HG02571 (cell line): Measurements from ENCODE around the gene FAM209B.
"Not testable (repeated sequence)": the region's sequence is repeated elsewhere in the genome, so short reads cannot be mapped to it uniquely, and the experiment has no call there.

Experiments
- ATAC-seq: cut with Tn5 transposase; IDR thresholded peaks from one replicate; pipeline ENCODE4 v1.9.1; 2021; ENCODE audit warnings: mild to moderate bottlenecking, moderate library complexity; ENCODE audit not compliant: unreplicated experiment

FAM209B gene

DNA sequence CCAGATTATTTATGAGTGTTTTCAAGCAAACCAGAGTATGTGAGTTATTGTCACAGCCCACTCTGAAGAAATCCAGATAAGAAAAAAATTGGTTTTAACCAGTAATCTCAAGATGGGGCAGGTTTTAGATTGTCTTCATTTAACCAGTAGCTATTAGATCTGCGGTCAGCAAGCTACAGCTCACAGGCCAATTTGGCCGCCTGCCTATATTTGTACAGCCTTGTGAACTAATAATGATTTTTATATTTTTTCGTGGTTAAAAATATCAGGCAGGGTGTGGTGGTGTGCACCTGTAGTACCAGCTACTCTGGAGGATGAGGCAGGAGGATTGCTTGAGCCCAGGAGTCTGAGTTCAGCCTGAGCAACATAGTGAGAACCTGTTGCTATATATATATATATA, 5.0 kb downstream of the FAM209B start:
- no peak for ATAC-seq

DNA sequence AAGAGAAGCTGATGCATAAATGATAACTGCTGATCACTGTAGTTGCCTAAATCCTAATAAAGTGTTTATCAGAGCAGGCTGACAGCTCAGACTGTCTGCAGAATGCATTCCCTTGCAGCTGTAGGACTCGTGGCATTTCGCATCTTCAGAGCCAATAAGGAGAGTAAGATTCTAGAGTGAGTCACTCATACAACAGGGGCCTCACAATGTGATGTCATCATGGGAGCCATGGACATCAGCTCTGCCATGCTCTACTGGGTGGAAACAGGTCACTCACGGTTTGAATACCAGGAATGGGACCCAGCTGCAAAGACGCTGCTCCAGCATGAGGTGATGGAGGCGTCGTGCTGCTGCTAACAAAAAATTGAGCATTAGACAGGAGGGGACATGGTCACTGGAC, 7.4 kb downstream of the FAM209B start:
- ATAC-seq, result no peak

DNA sequence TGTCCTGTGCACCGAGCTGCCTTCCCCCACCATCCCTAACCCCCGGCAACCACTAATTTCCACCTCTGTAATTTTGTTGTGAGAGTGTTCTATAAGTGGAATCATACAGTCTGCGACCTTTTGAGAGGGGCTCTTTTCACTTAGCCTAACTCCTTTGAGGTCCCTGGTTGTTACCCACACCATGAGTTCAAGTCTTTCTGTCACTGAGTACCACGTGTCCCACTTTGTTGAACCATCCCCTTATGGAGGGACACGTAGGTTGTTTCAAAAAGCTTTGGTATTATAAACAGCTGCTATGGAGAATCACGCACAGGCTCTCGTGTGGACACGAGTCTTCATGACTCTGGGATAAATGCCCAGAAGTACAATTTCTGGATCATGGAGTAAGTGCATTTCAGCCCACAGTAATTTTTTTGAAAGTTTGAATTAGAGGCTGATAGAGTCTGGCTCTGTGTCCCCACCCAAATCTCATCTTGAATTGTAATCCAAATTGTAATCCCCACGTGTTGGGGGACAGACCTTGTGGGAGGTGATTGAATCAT, 9.5 kb downstream of the FAM209B start:
- ATAC-seq, result no peak

DNA sequence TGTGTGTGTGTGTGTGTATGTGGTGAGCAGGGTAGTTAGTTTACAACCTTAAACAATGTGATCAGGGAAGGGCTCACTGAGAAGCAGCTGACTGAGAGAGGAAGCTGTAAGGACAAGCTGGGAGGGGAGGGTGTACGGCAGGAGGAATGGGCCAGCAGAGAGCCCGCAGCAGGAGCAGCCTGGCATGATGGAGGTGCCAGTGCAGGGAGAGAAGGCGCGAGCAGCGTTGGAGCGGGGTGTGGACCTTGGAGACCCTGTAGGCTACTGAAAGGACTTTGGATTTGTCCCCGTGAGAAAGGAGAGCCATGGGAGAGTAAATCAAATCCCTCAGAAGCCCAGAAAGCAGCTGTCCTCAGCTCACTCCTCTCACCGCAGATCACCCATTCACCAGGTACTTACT, 18.5 kb downstream of the FAM209B start:
- no peak for ATAC-seq

DNA sequence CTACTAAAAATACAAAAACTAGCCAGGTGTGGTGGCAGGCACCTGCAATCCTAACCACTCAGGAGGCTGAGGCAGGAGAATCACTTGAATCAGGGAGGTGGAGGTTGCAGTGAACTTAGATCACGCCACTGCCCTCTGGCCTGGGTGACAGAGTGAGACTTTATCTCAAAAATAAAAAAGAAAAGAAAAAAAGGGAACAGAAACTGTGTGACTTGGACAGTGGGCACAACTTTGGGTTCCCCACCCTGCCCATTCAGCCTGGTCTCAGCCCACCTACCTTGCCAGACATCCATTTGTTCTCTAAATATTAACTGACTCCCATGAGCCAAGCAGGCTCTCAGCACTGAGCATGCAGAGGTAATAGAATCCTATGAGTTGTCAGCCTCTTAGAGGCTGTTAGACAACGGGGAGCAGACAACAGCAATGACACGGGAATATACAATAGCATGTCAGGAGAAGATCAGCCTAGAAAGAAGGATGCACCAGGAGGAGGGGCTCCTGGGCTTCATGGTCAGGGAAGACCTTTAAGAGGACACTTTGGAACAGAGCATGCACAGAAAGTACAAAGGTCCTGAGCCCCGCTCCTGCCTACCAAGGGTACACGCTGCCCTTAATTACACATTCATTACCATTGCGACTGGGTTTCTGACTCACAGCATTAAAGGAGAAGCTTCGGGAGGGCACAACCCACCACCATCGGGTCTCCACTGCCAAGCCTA, 20.0 kb downstream of the FAM209B start:
- no peak for ATAC-seq

DNA sequence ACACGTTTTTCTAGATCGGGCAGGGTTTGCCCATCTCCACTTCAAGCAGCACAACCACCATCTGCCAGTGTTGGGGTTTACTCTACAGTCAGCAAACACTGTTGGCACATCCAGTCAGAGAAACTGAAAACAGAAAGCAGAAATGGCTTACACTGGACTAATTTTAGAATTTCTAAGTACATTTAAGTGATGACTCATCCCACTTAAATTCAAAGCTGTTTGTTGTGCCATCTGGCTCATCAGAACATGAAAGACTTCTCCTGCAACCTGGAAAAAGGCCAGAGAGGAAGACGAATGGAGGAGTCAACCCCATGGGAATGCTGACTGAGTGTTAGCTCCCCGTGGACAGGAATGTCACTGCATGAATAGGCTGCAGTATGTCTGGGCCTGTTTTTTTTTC, 21.8 kb downstream of the FAM209B start:
- ATAC-seq, result peak; percentile 88

DNA sequence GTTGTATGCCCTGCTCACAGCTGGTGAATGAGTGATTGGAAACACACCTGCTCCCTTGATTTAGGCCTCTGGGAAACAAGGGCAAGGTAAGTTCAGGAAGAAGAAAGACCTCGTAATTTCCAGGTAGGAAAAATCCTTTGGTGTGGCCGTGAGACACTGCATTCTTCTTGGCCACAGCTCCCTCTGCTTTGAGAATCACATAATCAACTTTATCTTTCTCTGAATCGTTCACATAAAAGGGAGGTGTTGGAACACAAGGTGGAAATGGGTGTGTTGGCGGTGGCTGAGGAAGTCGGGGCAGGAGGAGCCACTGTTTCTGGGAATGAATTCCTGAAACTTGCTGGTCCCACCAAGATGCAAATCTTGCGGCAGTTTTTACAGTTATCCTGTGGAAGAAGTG, 25.9 kb downstream of the FAM209B start:
- no peak for ATAC-seq

DNA sequence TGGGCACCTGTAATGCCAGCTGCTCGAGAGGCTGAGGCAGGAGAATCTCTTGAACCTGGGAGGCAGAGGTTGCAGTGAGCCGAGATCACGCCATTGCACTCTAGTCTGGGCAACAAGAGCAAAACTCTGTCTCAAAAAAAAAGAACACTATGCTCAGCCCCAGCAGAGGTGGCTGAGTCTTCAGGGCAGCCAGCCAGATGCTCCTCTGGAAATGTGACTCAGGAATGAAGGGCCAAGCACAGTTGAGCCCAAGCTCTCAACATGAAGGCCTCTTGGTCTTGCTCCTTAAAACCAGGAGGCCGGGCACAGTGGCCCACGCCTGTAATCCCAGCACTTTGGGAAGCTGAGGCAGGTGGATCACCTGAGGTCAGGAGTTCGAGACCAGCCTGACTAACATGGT, 31.5 kb downstream of the FAM209B start:
- ATAC-seq, result not testable (repeated sequence)

DNA sequence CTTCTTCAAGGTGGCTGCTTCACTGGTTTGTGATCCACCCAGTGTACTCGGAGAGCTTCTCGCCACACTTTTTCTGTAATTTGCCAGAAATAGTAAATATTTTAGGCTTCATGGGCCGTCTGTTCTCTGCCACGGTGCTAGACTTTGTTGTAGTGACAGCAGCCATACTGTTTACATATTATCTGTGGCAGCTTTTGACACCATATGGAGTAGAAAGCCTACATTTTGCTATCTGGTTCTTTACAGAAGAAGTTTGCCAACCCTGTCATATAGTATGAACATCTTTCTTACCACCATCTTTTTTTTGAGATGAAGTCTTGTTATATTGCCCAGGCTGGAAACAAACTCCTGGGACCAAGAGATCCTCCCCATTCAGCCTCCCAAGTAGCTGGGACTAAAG, 32.5 kb downstream of the FAM209B start:
- ATAC-seq, result no peak

DNA sequence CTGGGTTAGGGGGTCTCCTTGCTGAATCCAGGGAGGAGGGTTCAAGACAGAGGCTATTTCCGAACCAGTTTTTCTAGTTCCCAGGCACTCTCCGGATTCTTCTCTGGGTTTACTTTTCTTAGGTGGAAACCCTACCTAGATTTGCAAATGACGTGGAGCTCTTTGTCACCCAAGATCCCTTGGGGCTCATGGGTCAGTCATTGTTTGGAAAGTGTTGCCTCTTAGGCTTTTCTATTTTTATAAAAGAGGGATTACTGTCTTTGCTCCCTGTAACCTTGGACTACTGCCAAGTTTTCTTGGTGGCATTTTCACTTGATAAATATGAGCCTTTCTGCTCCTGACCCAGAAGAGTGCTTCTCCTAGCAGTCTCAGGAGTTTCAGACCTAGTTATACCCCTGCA, 33.6 kb downstream of the FAM209B start:
- no peak for ATAC-seq

DNA sequence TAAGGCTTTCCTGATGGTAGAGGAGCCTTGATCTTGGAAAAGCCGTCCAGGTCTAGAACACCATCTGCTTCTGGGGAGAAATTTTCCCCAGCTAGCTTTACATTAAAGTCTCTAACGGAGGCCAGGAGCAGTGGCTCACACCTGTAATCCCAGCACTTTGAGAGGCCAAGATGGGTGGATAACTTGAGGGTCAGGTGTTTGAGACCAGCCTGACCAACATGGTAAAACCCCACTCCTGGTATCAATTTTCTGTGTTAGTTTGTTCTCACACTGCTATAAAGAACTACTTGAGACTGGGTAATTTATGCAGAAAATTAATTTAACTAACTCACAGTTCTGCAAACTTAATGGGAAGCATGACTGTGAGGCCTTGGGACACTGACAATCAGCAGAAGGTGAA, 37.8 kb downstream of the FAM209B start:
- ATAC-seq, result no peak

DNA sequence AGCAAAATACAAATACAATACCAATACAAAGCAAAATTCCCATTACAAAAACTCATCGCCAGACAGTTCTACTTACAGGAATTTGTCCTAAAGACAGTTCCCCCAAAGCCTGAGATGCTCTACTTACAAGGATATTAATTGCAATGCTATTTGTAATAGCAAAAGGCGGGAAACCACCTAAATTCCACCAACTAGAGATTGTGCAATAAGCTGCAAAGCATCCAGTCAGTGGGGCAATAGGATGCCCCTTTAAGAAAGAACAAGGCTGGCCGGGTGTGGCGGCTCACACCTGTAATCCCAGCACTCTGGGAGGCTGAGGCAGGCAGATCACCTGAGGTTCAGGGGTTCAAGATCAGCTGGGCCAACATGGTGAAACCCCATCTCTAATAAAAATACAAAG, 39.1 kb downstream of the FAM209B start:
- ATAC-seq, result no peak

DNA sequence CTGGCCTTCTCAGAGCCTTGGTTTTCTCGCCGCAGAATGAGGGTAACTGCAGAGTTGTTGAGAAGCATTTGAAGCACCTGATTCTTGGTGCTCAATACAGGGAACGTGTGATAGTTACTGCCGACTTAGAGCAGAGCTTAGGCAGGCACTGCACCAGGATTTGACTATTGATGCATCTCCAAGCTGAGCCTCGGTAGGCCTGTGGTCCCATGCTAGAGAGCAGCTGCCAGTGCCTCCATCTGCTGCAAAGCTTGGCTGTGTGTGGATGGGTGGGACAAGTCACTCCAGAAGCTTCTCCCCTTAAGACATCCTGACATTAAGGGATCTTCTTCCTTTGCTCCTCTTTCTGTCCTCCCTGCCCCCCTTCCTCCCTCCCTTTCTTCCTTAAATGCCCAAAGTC, 40.9 kb downstream of the FAM209B start:
- no peak for ATAC-seq

DNA sequence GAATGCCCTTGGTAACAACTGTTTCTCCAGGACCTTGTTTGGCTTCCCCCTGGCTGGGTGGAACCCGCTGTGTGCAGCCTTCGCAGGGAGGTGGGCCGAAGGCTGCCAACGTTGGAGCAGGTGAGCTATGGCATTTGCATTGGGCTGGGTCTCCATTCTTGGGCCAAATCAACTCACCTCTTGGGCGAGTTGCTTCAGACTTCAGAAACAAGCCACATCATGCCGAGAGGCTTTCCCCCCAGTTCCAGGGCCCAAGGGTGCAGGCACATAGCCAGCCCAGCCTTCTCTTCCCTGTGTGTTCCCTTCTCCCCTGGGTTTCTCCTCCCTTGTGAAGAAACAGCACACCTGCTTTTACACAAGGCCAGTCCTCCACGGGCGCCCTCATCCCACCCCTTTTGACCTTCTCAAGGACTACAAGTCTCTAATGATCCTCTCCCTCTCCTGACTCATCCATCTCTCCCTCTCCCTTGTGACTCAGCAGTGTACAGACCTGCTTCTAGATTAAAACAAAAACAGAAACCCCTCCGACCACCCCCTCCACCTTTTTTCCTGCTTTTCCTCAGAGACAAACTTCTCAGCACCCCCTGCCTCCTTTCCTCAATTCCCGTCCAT, 41.6 kb downstream of the FAM209B start:
- no peak for ATAC-seq

DNA sequence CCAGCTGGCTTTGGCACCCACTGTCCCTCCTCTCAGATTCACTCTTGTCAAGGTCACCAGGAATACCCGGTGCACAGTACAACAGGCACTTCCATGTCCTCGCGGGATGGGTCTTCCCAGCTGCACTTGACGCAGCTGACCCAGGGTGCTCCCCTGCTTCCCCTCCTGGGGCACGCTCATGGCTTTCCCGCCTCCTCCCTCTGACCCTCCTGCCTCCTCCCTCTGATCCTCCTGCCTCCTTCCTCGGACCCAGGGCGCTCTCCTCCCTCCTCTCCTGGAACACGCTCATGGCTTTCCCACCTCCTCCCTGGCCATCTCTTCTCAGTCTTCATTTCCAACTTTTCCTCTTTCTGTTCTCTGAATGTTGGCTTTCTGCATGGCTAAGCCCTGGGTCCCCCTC, 42.1 kb downstream of the FAM209B start:
- ATAC-seq, result no peak

DNA sequence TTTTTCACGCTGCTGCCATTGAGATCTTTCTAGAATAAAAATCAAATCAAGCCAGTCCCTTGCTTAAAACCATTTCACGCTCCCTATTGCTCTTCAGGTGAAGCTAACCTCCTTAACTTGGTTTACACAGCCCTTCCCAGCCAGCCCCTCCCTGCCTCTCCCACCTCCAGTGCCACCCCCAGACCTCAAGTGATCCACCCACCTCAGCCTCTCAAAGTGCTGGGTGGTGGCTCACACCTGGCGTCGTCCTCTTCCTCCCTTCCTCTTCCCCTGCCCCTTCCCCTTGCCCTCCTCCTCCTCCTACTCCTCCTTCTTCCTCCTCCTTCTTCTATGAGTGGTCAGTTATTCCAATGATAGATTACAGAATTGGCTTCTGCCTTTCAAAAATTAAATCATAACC, 42.9 kb downstream of the FAM209B start:
- ATAC-seq, result no peak

DNA sequence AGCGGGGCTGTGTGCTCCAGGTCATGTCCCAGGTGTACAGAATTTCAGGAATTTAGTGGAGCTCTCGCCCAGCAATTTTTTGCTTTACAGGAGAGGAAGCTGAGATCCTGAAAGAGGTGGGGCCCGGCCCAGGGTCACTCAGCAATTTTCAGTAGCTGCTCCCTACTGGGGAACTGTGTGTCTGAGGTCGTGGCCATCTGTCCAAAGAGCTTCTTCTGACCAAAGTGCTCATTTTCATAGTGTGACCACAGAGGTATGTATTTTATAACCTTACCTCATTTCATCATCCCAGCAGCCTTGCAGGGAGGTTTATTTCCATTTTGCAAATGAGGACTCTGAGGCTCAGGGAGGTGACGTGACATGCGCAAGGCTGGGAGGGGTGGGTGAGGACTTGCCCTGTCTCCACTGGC, 46.3 kb downstream of the FAM209B start:
- ATAC-seq, result no peak

DNA sequence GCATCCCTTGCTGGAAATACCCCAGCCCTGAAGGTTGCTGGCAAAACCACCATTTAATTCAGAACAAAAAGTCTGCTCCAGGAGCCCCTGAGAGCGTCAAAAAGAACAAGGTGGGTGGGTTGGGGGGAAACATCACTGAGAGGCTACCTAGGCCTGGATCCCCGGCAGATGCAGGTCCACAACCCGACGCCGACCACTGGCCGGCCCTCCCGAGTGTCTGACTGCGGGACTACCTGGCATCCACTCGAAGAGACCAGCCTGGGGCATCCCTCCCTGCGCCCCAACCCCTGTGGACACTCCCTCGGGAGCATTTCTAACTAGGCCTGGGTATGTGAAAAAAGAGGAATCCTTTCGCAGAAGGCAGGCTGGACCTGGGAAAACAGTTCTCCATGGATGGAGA, 47.2 kb downstream of the FAM209B start:
- no peak for ATAC-seq

DNA sequence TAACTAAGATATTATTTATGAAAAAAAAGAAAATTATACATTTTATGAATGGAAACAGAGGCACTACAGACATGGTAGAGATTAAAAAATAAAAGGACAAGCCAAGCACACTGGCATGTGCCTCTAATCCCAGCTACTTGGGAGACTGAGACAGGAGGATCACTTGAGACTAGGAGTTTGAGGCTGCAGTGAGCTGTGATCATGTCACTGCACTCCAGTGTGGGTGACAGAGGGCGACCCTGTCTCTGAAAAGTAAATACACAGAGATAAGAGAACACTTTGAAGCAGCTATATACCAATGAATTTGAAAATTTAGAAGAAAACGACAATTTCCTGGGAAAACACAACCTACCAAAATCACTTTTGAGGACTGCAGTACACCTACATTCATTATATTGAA, 48.7 kb downstream of the FAM209B start:
- ATAC-seq, result no peak

DNA sequence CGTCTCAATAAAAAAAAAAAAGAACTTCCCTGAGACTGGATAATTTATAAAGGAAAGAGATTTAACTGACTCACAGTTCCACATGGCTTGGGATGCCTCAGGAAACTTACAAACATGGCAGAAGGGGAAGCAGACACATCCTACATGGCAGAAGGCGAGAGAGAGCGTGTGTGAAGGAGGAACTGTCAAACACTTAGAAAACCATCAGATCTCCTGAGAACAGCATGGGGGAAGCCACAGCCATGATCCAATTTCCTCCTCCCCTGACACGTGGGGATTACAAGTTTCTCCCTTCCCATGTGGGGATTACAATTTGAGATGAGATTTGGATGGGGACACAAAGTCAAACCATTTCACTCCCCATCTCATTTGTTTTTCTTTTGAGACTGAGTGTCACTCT, 49.5 kb downstream of the FAM209B start:
- no peak for ATAC-seq

DNA sequence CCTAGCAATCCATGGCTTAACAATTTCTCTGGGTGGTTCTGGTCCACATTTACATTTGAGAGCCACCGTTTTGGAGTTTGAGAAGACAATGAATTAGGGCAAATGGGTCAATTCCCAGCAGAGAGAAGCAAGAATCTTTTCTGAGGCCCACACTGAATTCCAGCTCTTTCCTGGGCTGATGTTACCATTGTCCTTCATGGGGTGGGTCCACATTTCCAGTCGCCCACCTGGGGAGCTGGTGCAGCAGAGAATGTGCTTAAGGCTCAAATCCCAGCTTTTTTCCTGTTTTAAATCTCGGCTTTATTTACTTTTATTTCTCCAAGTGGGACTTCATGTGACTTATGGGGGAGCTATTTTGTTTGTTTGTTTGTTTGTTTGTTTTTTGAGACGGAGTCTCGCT, 51.9 kb downstream of the FAM209B start:
- no peak for ATAC-seq
